K562 (cell line): Measurements from ENCODE around the gene SAMM50. TPM values are rescaled to one million over a fixed set of nuclear protein-coding genes. Genes with fewer than 3 reads are reported as not detected.

Experiments used
- ARID2 ChIP-seq: fragments of 450-650 bp; IDR thresholded peaks from 2 replicates; pipeline ENCODE4 v1.6.1; 2017; ENCODE audit warnings: antibody characterized with exemption, mild to moderate bottlenecking
- ARID4B ChIP-seq: sonication (generic); formaldehyde crosslinking; IDR thresholded peaks from 2 replicates; pipeline ENCODE4 v1.8.0; 2022; ENCODE audit warnings: mild to moderate bottlenecking, missing genetic modification reagents
- ARNT ChIP-seq, 2 experiments: fragments of 450-650 bp; IDR thresholded peaks; 2 replicates each; pipeline ENCODE4 v1.6.1; 2016; ENCODE audit warnings: mild to moderate bottlenecking in 1 of 2
- ATF1 ChIP-seq, 2 experiments: fragments of 450-650 bp in 1 of 2; IDR thresholded peaks; 2 replicates each; pipeline ENCODE4 v1.6.1; 2016; ENCODE audit warnings: missing compliant biosample characterization in 1 of 2, missing genetic modification characterization in 1 of 2
- ATF7 ChIP-seq: fragments of 450-650 bp; IDR thresholded peaks from 2 replicates; pipeline ENCODE4 v1.7.1; 2014; ENCODE audit warnings: mild to moderate bottlenecking, moderate library complexity
- BACH1 ChIP-seq: fragments of 200-800 bp; sonication (Bioruptor generic); IDR thresholded peaks from 2 replicates; pipeline ENCODE4 v1.6.1; 2016; ENCODE audit warnings: missing genetic modification characterization, missing compliant biosample characterization
- COPS2 ChIP-seq: fragments of 450-650 bp; conservative IDR thresholded peaks from 2 replicates; pipeline ENCODE4 v1.6.1; 2016; ENCODE audit warnings: mild to moderate bottlenecking, moderate library complexity
- FOXO4 ChIP-seq: fragments of 450-650 bp; formaldehyde crosslinking; IDR thresholded peaks from 2 replicates; pipeline ENCODE4 v1.4.0; 2020; ENCODE audit warnings: mild to moderate bottlenecking, moderate library complexity
- HDAC2 ChIP-seq: fragments of 450-650 bp; IDR thresholded peaks from 2 replicates; pipeline ENCODE4 v1.6.1; 2016; ENCODE audit warnings: mild to moderate bottlenecking
- KDM4B ChIP-seq, 2 experiments: fragments of 450-650 bp in 1 of 2; sonication (generic) in 1 of 2; IDR thresholded peaks; 2 replicates each; pipeline ENCODE4 v1.6.1; 2016 to 2017; ENCODE audit warnings: borderline replicate concordance in 2 of 2, antibody characterized with exemption in 1 of 2, low read depth in 1 of 2, mild to moderate bottlenecking in 1 of 2
- NCOA6 ChIP-seq: fragments of 450-650 bp; IDR thresholded peaks from 2 replicates; pipeline ENCODE4 v1.6.1; 2017; ENCODE audit warnings: mild to moderate bottlenecking
- SIN3B ChIP-seq: fragments of 450-650 bp; IDR thresholded peaks from 2 replicates; pipeline ENCODE4 v1.6.1; 2017; ENCODE audit warnings: low read depth, mild to moderate bottlenecking, moderate library complexity
- SMARCB1 ChIP-seq: IDR thresholded peaks from 2 replicates; pipeline ENCODE4 v1.6.1; 2011; ENCODE audit warnings: improper control_type of control experiment, low read depth; ENCODE audit not compliant: insufficient read length
- TCF7L2 ChIP-seq: fragments of 150-350 bp; IDR thresholded peaks from 2 replicates; pipeline ENCODE4 v1.6.1; 2016; ENCODE audit warnings: low read depth, mild to moderate bottlenecking, low read length, moderate library complexity
- TFAP4 ChIP-seq: sonication (generic); formaldehyde crosslinking; IDR thresholded peaks from 2 replicates; pipeline ENCODE4 v1.8.0; 2022; ENCODE audit warnings: missing genetic modification reagents, mild to moderate bottlenecking, moderate library complexity, borderline replicate concordance
- ZNF212 ChIP-seq: fragments of 450-650 bp; formaldehyde crosslinking; IDR thresholded peaks from 2 replicates; pipeline ENCODE4 v1.4.0; 2020; ENCODE audit warnings: mild to moderate bottlenecking
- ZNF253 ChIP-seq: fragments of 250-450 bp; sonication (Bioruptor Pico); conservative IDR thresholded peaks from 2 replicates; pipeline ENCODE4 v1.6.1; 2021; ENCODE audit warnings: mild to moderate bottlenecking
- ZNF41 ChIP-seq: fragments of 250-450 bp; sonication (Bioruptor Pico); conservative IDR thresholded peaks from 2 replicates; pipeline ENCODE4 v1.4.0; 2020; ENCODE audit warnings: mild to moderate bottlenecking
- ZNF561 ChIP-seq: fragments of 450-650 bp; formaldehyde crosslinking; conservative IDR thresholded peaks from 2 replicates; pipeline ENCODE4 v1.4.0; 2020; ENCODE audit warnings: mild to moderate bottlenecking, moderate library complexity
- ZNF589 ChIP-seq: fragments of 200-800 bp; sonication (Bioruptor generic); IDR thresholded peaks from 2 replicates; pipeline ENCODE4 v1.6.1; 2016; ENCODE audit warnings: low read depth, missing genetic modification characterization, missing compliant biosample characterization
- polyA plus RNA-seq, 8 experiments: library from polyadenylated mRNA; depleted of rRNA in 4 of 8; stranded (reverse) in 5 of 8; unstranded in 3 of 8; fragments of >200 nt; fragmentation: Nextera tagmentation in 2 of 8; fragmentation: Illumina TruSeq in 1 of 8; extraction: Ambion mirVana in 2 of 8; extraction: Trizol in 1 of 8; gene quantifications; 2 replicates each; pipeline versions ENCODE4 v1.2.1 to v1.2.3, GENCODE V29; 2011 to 2014; ENCODE audit warnings: inconsistent platforms in 1 of 8, missing spikeins in 1 of 8
- total RNA-seq, 7 experiments: library from RNA; depleted of rRNA in 6 of 7; stranded (reverse); fragments of >200 nt in 6 of 7; fragmentation: Illumina TruSeq in 2 of 7; extraction: Trizol in 2 of 7; gene quantifications; 2 replicates each; pipeline versions ENCODE4 v1.2.1 to v1.2.3, GENCODE V29; 2011 to 2021; ENCODE audit warnings: low replicate concordance in 1 of 7
- TF ChIP-seq, protein P1 (sequence below): fragments of 250-450 bp; sonication (Bioruptor Pico); IDR thresholded peaks from 2 replicates; pipeline ENCODE4 v1.5.0; 2020; ENCODE audit warnings: mild to moderate bottlenecking

The SAMM50 gene
- total and polyA plus RNA-seq, 9 of the 15 experiments (the other 6 are each of a cell fraction or from before 2014, with no cell fraction given), result 14.6 to 49.3 (median 38.1) TPM

DNA sequence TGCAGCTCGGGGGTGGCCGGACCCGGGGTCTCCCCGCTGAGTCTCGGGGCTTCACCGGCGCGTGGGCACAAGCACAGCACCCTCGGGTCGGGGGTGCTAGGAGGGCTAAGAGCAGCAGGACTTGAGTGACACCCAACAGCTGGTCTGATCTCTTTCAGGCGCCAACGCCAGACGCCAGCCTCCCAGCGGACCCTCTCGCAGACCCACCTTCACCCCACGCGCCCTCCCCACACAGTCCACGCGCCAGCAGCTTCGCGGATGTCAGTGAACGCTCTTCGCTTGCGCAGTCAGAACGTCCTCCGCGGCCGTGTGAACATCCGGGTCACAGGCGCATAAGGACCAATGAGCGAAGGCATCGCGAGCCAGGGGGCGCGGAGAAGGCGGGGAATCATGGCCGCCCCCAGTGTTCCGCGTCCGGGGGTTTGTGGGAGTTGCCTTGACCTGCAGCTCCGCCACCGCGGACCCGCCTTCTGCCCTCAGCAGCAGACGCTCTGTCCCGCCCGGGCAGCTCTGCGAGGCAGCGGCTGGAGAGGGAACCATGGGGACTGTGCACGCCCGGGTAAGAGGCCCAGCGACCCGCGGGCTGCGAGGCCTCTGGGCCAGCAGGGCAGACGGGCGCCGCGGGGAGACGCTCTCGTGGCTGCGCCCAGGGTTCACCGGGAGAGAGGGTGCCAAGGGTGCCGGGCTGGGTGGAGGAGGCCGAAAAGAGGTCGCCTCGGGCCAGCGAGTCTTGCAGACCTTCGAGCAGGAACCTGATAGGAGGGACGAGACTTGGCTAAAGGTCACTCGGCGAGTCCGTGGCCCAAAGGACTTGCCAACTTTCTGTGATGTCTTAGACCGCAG lies at the start of gene SAMM50 (continued):
- TF ChIP-seq ARID4B (no peak), ARID2 (no peak), FOXO4 (CRISPR knock-in tag) (no peak), ZNF212 (no peak), ATF1 (CRISPR knock-in tag; IDR thresholded peaks at IDR 0.05) (no peak), ATF1 (tag; IDR thresholded peaks at IDR 0.05) (peak; percentile 81), ZNF253 (CRISPR knock-in tag) (no peak), HDAC2 (no peak), ARNT (IDR thresholded peaks at IDR 0.05) (no peak), BACH1 (tag) (no peak), ZNF41 (CRISPR knock-in tag) (no peak), TCF7L2 (0 out of 2 replicates have a peak, but pooled peaks have one; percentile 39), SIN3B (peak; percentile 96), ZNF589 (no peak), TFAP4 (CRISPR knock-in tag) (peak; percentile 51; the same call in 1 of the 2 replicates), ZNF561 (CRISPR knock-in tag) (no peak), KDM4B (IDR thresholded peaks at IDR 0.05; ENCODE audit: borderline replicate concordance in 2 of 2, low read depth in 1 of 2) (no peak), ATF7 (peak; percentile 45; the same call in 1 of the 2 replicates), COPS2 (no peak), NCOA6 (no peak), SMARCB1 (no peak)
- TF ChIP-seq, protein P1, sequence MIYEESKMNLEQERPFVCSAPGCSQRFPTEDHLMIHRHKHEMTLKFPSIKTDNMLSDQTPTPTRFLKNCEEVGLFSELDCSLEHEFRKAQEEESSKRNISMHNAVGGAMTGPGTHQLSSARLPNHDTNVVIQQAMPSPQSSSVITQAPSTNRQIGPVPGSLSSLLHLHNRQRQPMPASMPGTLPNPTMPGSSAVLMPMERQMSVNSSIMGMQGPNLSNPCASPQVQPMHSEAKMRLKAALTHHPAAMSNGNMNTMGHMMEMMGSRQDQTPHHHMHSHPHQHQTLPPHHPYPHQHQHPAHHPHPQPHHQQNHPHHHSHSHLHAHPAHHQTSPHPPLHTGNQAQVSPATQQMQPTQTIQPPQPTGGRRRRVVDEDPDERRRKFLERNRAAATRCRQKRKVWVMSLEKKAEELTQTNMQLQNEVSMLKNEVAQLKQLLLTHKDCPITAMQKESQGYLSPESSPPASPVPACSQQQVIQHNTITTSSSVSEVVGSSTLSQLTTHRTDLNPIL (CRISPR knock-in tag), result no peak
